ENCODE data around the gene LSM10. TPM values are rescaled to one million over a fixed set of nuclear protein-coding genes. Genes with fewer than 3 reads are reported as not detected.

The LSM10 gene
- total and polyA plus RNA-seq, 9 donors, result 20.0 to 49.3 (median 37.8) TPM

DNA sequence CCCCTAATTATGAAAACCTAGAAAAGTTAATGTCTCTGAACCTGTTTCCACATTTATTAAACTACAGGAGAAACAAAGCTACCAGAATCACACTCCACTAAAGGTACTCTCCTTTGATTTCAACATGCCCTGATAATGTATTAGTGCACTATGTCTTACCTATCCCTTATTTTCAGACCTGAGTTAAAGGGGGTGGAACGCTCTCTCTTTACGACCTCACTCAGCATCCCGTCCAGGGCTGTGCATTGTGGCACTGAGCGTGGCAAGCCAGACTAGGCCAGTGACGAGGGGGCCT, 678 bp downstream of the LSM10 start:
- H3K36me3 ChIP-seq, result no peaks in the 10 kb centered on the region
- intact Hi-C loops (cut with DNase I), result no loop called here
- no peak for DNase-seq
- TF ChIP-seq, protein P1, sequence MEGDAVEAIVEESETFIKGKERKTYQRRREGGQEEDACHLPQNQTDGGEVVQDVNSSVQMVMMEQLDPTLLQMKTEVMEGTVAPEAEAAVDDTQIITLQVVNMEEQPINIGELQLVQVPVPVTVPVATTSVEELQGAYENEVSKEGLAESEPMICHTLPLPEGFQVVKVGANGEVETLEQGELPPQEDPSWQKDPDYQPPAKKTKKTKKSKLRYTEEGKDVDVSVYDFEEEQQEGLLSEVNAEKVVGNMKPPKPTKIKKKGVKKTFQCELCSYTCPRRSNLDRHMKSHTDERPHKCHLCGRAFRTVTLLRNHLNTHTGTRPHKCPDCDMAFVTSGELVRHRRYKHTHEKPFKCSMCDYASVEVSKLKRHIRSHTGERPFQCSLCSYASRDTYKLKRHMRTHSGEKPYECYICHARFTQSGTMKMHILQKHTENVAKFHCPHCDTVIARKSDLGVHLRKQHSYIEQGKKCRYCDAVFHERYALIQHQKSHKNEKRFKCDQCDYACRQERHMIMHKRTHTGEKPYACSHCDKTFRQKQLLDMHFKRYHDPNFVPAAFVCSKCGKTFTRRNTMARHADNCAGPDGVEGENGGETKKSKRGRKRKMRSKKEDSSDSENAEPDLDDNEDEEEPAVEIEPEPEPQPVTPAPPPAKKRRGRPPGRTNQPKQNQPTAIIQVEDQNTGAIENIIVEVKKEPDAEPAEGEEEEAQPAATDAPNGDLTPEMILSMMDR (IDR thresholded peaks at IDR 0.05), result no peak
- TF ChIP-seq POLR2A (IDR thresholded peaks at IDR 0.05) (no peak), EP300 (IDR thresholded peaks at IDR 0.05) (no peak)
- peak overlapping the region; percentile 52 to 84 for H3K27ac ChIP-seq
- peaks cover 3% of the 10 kb centered on the region for H3K4me1 ChIP-seq (ENCODE audit: insufficient read depth)
- WGBS, 3 donors, result 1 to 5% (median 4%) methylated on average over 5 of the region's 5 CpGs
- no peaks in the 10 kb centered on the region for H3K9me3 ChIP-seq
- H3K4me3 ChIP-seq, result peak overlapping the region; percentile 62
- H3K27me3 ChIP-seq, result no peaks in the 10 kb centered on the region

DNA sequence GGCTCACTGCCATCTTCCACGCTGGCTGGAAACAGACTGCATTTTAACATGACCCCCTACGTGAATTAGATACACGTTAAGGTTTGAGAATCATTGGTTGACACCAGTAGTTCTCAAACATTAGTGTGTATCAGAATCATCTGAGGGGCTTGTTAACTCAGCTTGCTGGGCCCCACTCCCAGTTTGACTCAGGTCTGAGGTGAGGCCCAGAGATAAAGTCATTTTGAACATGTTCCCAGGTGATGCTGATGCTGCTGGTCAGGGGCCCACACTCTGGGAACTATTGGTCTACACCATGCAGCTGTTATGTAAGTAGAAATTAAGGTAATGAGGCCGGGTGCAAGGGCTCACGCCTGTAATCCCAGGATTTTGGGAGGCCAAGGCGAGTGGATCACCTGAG, 1.3 kb downstream of the LSM10 start:
- WGBS, 3 donors, result 71 to 75% (median 73%) methylated on average over 6 of the region's 6 CpGs
- Histone ChIP-seq H3K9me3 (no peaks in the 10 kb centered on the region), H3K36me3 (no peaks in the 10 kb centered on the region), H3K4me1 (ENCODE audit: insufficient read depth) (peaks cover 3% of the 10 kb centered on the region), H3K27ac (no peak overlapping the region), H3K4me3 (no peak overlapping the region), H3K27me3 (no peaks in the 10 kb centered on the region)
- intact Hi-C loops (cut with DNase I), result no loop called here
- peak in 1 of 5 donors; percentile 18 for DNase-seq
- TF ChIP-seq, protein P1 (IDR thresholded peaks at IDR 0.05), result no peak
- no peak for TF ChIP-seq POLR2A (IDR thresholded peaks at IDR 0.05)
- no peak for TF ChIP-seq EP300 (IDR thresholded peaks at IDR 0.05)

DNA sequence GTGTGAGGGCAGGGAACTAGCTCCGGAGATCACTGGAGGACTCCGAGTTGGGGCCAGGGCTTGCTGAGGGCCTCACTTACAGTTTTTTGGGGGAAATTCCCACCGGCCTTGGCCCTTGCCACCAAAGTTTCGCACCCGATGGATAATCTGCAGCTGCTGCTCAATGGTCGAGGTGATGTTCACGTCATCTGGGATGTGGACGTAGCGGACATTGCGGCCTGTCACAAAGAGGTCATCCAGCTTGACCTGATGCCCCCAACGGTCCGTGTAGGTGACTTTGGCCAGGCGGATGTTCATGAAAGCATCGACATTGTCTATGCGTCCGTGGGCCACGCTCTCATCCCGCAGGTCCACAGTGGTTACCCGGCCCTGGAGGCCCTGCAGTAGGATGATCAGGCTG, 4.0 kb downstream of the LSM10 start:
- Histone ChIP-seq H3K27me3 (no peaks in the 10 kb centered on the region), H3K36me3 (no peaks in the 10 kb centered on the region), H3K4me3 (no peak overlapping the region), H3K4me1 (ENCODE audit: insufficient read depth) (peaks cover 3% of the 10 kb centered on the region), H3K9me3 (no peaks in the 10 kb centered on the region), H3K27ac (no peak overlapping the region)
- 88 to 92% (median 92%) methylated on average over 19 of the region's 19 CpGs for WGBS, 3 donors
- intact Hi-C loops (cut with DNase I), result no loop called here
- peak in 1 of 5 donors; percentile 28 for DNase-seq
- TF ChIP-seq POLR2A (IDR thresholded peaks at IDR 0.05) (no peak), EP300 (IDR thresholded peaks at IDR 0.05) (no peak)
- TF ChIP-seq, protein P1 (IDR thresholded peaks at IDR 0.05), result no peak

DNA sequence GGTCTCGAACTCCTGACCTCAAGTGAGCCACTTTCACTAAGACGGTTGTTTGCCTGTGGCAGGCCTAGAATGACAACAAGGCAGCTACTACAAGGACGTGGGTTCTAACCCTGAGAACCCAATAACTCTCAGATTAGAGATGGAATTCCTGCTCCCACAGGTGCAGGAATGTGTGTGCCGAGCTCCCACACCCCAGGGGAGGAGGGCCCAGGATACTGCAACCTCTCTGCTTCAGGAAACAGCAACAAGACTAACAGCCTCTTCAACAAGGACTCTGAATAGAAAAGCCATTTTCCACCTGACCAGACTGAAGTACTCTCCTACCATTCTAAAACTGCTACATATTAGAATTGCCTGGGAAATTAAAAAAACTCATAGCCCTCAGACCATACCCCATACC, 4.9 kb downstream of the LSM10 start:
- intact Hi-C loops (cut with DNase I), result no loop called here
- Histone ChIP-seq H3K27ac (no peak overlapping the region), H3K36me3 (no peaks in the 10 kb centered on the region), H3K9me3 (no peaks in the 10 kb centered on the region), H3K4me3 (no peak overlapping the region), H3K27me3 (no peaks in the 10 kb centered on the region), H3K4me1 (ENCODE audit: insufficient read depth) (peaks cover 3% of the 10 kb centered on the region)
- WGBS, 3 donors, result 75 to 81% (median 78%) methylated on average over 4 of the region's 4 CpGs
- DNase-seq, result no peak
- TF ChIP-seq, protein P1 (IDR thresholded peaks at IDR 0.05), result no peak
- TF ChIP-seq EP300 (IDR thresholded peaks at IDR 0.05), result no peak
- TF ChIP-seq POLR2A (IDR thresholded peaks at IDR 0.05), result no peak

DNA sequence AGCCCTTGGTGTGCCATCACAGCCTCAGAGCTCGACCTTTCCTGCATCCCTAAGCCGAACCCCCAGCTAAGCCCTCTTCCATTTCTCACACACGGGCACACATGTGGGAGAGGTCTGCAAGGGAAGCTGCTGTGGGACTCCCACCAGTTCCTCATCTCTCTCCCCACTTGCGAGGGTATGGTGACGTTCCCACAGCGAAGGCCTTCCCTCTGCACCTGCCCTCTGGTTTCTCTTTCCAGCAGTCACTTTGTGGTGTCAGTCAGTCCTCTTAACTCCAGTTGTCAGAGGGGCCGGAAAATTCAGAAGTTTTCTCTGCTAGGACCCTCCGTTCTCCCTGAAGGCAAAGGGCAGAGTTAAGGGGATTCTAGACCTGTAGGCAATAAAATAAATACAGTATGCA, 6.4 kb downstream of the LSM10 start:
- no peak for DNase-seq
- Histone ChIP-seq H3K27me3 (no peaks in the 10 kb centered on the region), H3K27ac (no peak overlapping the region), H3K4me3 (no peak overlapping the region), H3K4me1 (ENCODE audit: insufficient read depth) (peaks cover 4% of the 10 kb centered on the region), H3K9me3 (no peaks in the 10 kb centered on the region), H3K36me3 (no peaks in the 10 kb centered on the region)
- intact Hi-C loops (cut with DNase I), result no loop called here
- WGBS, 3 donors, result 86 to 90% (median 88%) methylated on average over 8 of the region's 8 CpGs
- no peak for TF ChIP-seq POLR2A (IDR thresholded peaks at IDR 0.05)
